Gastroesophageal sphincter (tissue), 3 donors: Measurements from ENCODE around the gene SLC2A9.

Source experiments
- CTCF ChIP-seq, 4 experiments: fragments of 200-600 bp in 2 of 4; fragments of 450-650 bp in 2 of 4; sonication (generic) in 1 of 4; IDR thresholded peaks; one replicate each; pipeline ENCODE4 v1.5.1; 2017 to 2019; ENCODE audit warnings: antibody characterized with exemption in 4 of 4, mild to moderate bottlenecking in 2 of 4, moderate library complexity in 2 of 4
- POLR2AphosphoS5 ChIP-seq: sonication (generic); formaldehyde crosslinking; IDR thresholded peaks from one replicate; pipeline ENCODE4 v1.6.1; 2017; ENCODE audit warnings: antibody characterized with exemption

DNA sequence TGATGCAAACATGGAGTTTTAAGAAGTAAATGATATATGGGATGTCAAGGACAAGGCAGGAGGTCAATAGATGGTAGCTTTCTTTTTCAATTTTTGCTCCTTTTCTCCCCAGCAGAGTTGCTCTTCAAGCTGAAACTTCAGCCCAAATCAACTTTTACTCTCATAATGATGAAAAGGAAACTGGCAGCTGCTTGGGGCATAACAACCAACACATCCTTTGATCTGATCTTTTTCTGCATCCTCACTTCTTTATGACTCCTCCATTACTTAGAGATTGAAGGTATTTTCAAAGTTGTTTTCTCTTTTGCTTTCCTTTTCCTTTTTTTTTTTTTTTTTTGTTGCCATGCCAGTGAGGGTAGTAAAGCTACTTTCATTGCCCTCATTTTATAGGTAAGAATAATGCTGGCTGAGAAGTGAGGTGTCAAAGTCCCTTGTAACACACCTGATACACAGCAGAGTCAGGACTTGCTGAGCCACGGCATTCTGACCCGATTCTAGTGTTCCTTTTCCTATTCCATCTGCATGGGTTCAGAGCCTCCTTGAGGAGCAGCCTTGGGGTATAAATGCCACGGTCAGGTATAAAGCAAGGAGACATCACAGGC lies 26.9 kb downstream of the SLC2A9 start:
- TF ChIP-seq CTCF (IDR thresholded peaks at IDR 0.05) (no peak), POLR2AphosphoS5 (no peak)
